HG03571 (cell line): ENCODE measurements around the gene GLYATL2.

Experiments used
- ATAC-seq: cut with Tn5 transposase; IDR thresholded peaks from one replicate; pipeline ENCODE4 v1.9.1; 2021; ENCODE audit not compliant: unreplicated experiment

The GLYATL2 gene

DNA sequence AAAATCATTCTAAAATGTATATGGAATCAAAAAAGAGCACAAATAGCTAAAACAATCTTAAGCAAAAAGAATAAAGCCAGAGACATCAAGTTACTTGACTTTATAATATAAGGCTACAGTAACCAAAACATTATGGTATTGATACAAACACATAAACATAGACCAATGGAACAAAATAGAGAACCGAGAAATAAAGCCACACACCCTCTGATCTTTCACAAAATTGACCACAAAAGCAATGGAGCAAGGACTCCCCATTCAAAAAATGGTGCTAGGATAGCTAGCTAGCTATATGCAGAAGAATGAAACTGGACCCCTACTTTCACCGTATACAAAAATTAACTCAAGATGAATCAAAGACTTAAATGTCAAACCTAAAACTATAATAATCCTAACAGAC lies 43.2 kb downstream of the GLYATL2 start:
- ATAC-seq: no peak

- no peak for ATAC-seq
These were observed 48.2 kb downstream of the GLYATL2 start for GRCh38 chr11:58796333-58796732.

DNA sequence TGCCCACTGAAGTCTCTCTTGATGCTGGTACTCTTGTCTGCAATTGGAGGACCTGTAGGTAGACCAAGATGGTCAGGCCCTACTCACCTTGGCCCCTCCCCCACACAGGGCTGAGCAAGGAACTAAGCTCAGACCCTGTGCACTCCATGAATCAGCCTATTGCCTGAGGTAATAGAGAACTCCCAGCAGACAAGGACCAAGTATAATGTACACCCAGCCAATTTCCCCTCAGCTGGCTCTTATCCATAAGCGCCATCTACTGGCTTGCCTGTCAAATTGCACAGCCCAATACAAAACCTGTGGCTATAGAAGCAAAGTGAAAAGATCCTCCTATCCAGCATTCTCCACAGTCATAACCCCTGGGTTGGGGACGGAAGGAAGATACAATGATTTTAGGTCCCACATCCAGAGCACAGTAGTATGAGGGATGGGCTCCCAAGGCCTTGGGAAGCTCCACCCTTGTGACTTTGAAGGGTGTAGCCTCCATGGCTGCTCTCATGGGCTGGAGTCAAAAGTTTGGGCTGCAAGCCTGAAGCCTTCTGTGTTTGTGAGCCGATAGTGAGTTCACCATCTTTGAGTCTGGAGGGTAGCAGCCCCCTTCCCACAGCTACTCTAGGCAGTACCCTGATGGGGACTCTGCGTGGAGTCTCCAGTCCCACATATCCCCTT lies 56.0 kb downstream of the GLYATL2 start:
- peak; percentile 85 for ATAC-seq

DNA sequence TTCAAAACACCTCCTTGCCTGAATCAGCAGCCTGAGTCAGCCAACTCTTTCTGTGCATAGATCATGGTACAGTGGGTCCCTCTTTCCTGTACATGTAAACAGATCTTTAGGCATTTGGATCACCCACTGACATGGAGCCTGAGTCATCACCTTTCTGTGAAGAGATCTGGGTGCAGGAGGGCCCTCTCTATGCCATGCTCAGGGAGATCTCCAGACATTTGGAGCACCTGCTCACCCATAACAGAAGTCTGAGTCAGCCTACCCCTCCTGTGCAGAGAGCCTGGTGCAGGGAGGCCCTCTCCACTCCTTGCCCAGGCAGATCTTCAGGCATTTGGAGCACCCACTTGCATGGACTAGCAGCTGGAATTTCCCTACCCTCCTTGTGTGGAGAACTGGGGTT lies 56.6 kb downstream of the GLYATL2 start:
- no peak for ATAC-seq

GRCh38 chr11:58786693-58787092 lies 57.8 kb downstream of the GLYATL2 start:
- ATAC-seq: no peak

GRCh38 chr11:58784995-58785394 lies 59.5 kb downstream of the GLYATL2 start:
- ATAC-seq: no peak
